Measurements from ENCODE around the gene LCP2.

The LCP2 gene

DNA sequence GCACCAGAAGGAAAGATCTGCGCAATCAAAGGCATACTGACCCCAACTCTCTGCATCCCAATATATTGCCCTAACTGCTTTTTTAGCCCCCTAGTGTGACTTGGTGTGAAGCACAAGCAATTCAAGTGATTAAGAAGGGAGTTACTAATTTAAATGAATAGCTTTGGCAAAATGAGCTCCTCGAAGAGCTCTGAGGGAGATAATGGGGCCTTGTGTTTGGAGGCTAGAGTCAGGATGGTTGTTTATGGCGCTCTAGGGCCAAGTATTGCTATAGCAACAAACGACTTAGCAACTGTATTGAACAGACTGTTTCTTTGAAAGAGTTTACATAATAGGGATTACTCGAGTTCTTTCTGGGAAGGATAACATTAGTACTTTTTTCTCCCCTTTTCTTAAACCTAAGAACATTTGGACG lies 76.2 kb downstream of the LCP2 start:
- no peak overlapping the region for H3K27ac ChIP-seq
- no peak overlapping the region for H3K4me3 ChIP-seq (ENCODE audit: low read depth, low read length)
- H3K9me3 ChIP-seq (ENCODE audit: severe bottlenecking) = no peaks in the 10 kb centered on the region
- no peaks in the 10 kb centered on the region for H3K36me3 ChIP-seq
- TF ChIP-seq CTCF (IDR thresholded peaks at IDR 0.05; ENCODE audit: low read depth, low read length) = no peak
- peaks cover 49% of the 10 kb centered on the region for H3K27me3 ChIP-seq (ENCODE audit: insufficient read depth, low read depth, severe bottlenecking)
- no peak for DNase-seq

DNA sequence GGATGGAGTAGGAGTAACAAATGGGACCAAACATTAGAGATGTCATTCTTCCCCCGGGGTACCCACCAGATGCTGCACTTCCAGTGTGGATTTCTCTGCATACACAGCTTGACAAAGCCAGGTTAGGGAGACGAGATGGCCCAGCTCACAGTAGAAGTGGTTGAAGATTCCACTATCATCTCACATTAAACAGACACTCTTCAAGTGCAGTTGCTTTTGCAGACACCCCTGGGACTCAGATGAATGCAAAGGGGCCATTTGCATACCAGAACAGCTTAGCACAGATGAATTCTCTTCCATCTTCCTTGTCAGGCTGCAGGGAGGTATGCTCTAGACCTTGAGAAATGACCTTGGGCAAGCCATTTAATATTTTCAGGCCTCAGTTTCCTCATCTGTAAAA lies 77.4 kb downstream of the LCP2 start:
- no peaks in the 10 kb centered on the region for H3K36me3 ChIP-seq
- peaks cover 46% of the 10 kb centered on the region for H3K27me3 ChIP-seq (ENCODE audit: insufficient read depth, low read depth, severe bottlenecking)
- no peak overlapping the region for H3K4me3 ChIP-seq (ENCODE audit: low read depth, low read length)
- TF ChIP-seq CTCF (IDR thresholded peaks at IDR 0.05; ENCODE audit: low read depth, low read length) = no peak
- no peak overlapping the region for H3K27ac ChIP-seq
- H3K9me3 ChIP-seq (ENCODE audit: severe bottlenecking) = no peaks in the 10 kb centered on the region
- DNase-seq = no peak

DNA sequence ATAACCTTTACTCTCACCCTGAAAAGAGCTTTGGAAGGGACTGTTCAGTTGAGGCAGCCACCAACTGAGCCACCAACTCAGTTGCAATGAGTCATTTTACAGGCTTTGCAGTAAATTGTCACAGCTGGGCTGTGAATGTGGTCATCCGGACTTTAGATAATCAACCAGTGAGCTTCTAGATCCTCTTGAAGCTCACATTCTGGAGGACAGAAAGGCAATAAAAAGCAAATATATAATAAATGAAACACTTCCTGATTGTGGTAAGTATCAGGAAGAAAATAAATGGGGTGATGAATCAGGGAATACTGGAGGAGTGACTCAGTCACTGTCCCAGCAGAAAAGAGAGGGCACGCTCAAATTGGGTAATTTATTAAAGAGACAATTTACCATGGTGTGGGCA lies 78.0 kb downstream of the LCP2 start:
- H3K4me3 ChIP-seq (ENCODE audit: low read depth, low read length) = no peak overlapping the region
- H3K27me3 ChIP-seq (ENCODE audit: insufficient read depth, low read depth, severe bottlenecking) = peaks cover 46% of the 10 kb centered on the region
- no peak for DNase-seq
- H3K27ac ChIP-seq = no peak overlapping the region
- no peak for TF ChIP-seq CTCF (IDR thresholded peaks at IDR 0.05; ENCODE audit: low read depth, low read length)
- H3K36me3 ChIP-seq = no peaks in the 10 kb centered on the region
- no peaks in the 10 kb centered on the region for H3K9me3 ChIP-seq (ENCODE audit: severe bottlenecking)

- no peaks in the 10 kb centered on the region for H3K36me3 ChIP-seq
- peaks cover 42% of the 10 kb centered on the region for H3K27me3 ChIP-seq (ENCODE audit: insufficient read depth, low read depth, severe bottlenecking)
- no peak overlapping the region for H3K27ac ChIP-seq
- no peak for TF ChIP-seq CTCF (IDR thresholded peaks at IDR 0.05; ENCODE audit: low read depth, low read length)
- H3K9me3 ChIP-seq (ENCODE audit: severe bottlenecking) = no peaks in the 10 kb centered on the region
- no peak overlapping the region for H3K4me3 ChIP-seq (ENCODE audit: low read depth, low read length)
- DNase-seq = no peak
Observed at GRCh38 chr5:170218726-170219125, 78.9 kb downstream of the LCP2 start.

DNA sequence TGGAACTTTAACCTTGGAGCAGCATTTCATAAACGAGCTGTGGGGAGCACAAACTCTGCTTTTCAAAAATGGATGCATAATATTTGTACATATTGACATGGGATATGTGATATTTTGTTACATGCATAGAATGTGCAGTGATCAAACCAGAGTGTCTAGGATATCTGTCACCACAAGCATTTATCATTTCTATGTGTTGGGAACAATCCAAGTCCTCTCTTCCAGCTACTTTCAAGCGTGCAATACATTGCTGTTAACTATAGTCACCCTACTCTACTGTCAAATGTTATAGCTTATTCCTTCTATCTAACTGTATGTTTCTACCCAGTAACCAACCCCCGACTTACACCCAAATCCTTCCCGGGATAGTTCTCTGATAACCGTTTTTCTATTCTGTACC lies 79.7 kb downstream of the LCP2 start:
- DNase-seq = no peak
- no peaks in the 10 kb centered on the region for H3K9me3 ChIP-seq (ENCODE audit: severe bottlenecking)
- no peak overlapping the region for H3K4me3 ChIP-seq (ENCODE audit: low read depth, low read length)
- no peak overlapping the region for H3K27ac ChIP-seq
- peaks cover 33% of the 10 kb centered on the region for H3K27me3 ChIP-seq (ENCODE audit: insufficient read depth, low read depth, severe bottlenecking)
- TF ChIP-seq CTCF (IDR thresholded peaks at IDR 0.05; ENCODE audit: low read depth, low read length) = no peak
- no peaks in the 10 kb centered on the region for H3K36me3 ChIP-seq

- TF ChIP-seq CTCF (IDR thresholded peaks at IDR 0.05; ENCODE audit: low read depth, low read length) = peak; percentile 40
- H3K4me3 ChIP-seq (ENCODE audit: low read depth, low read length) = no peak overlapping the region
- peaks cover 21% of the 10 kb centered on the region for H3K27me3 ChIP-seq (ENCODE audit: insufficient read depth, low read depth, severe bottlenecking)
- H3K27ac ChIP-seq = no peak overlapping the region
- H3K36me3 ChIP-seq = no peaks in the 10 kb centered on the region
- no peaks in the 10 kb centered on the region for H3K9me3 ChIP-seq (ENCODE audit: severe bottlenecking)
- no peak for DNase-seq
Observed at GRCh38 chr5:170216257-170216864, 81.2 kb downstream of the LCP2 start.
